ENCODE results near the gene POLR1C. TPM values are rescaled to one million over a fixed set of nuclear protein-coding genes. Genes with fewer than 3 reads are reported as not detected.

POLR1C gene
- total RNA-seq, 1 donor = 28.6 TPM

GRCh38 chr6:43481075-43481474, 35.8 kb upstream of the POLR1C start:
- no peak for DNase-seq (ENCODE audit: insufficient read length, low spot score, missing footprints)
- H3K79me2 ChIP-seq (ENCODE audit: insufficient read depth, low read length) = peaks cover 70% of the 10 kb centered on the region
- H3K4me1 ChIP-seq (ENCODE audit: insufficient read depth, low read length) = peaks cover 13% of the 10 kb centered on the region
- no peaks in the 10 kb centered on the region for H3K9me3 ChIP-seq (ENCODE audit: low read depth, low read length)
- no peak overlapping the region for H3K4me2 ChIP-seq (ENCODE audit: insufficient read depth, low read length)
- TF ChIP-seq CTCF (IDR thresholded peaks at IDR 0.05; ENCODE audit: extremely low read depth, low read depth, low read length) = no peak
- H3K27me3 ChIP-seq (ENCODE audit: insufficient read depth, low read length) = no peaks in the 10 kb centered on the region
- H3K27ac ChIP-seq (ENCODE audit: low read depth, low read length) = no peak overlapping the region
- H3K4me3 ChIP-seq (ENCODE audit: insufficient read depth, low read length) = no peak overlapping the region
- peaks cover 3% of the 10 kb centered on the region for H3K36me3 ChIP-seq (ENCODE audit: insufficient read depth, low read length)
- H4K20me1 ChIP-seq (ENCODE audit: insufficient read depth, low read length) = peaks cover 22% of the 10 kb centered on the region
- no peak overlapping the region for H2AFZ ChIP-seq (ENCODE audit: low read length)

GRCh38 chr6:43481591-43482236, 35.2 kb upstream of the POLR1C start:
- Histone ChIP-seq H3K4me3 (ENCODE audit: insufficient read depth, low read length) (no peak overlapping the region), H3K79me2 (ENCODE audit: insufficient read depth, low read length) (peaks cover 72% of the 10 kb centered on the region), H3K36me3 (ENCODE audit: insufficient read depth, low read length) (peaks cover 3% of the 10 kb centered on the region)

GRCh38 chr6:43488667-43489276, 28.1 kb upstream of the POLR1C start:
- Histone ChIP-seq H3K4me2 (ENCODE audit: insufficient read depth, low read length) (no peak overlapping the region), H3K27ac (ENCODE audit: low read depth, low read length) (no peak overlapping the region)
- peak; percentile 78 for DNase-seq (ENCODE audit: insufficient read length, low spot score, missing footprints)

More at GRCh38 chr6:43481591-43482236, 35.2 kb upstream of the POLR1C start:
- H3K4me1 ChIP-seq (ENCODE audit: insufficient read depth, low read length) = peaks cover 13% of the 10 kb centered on the region
- no peaks in the 10 kb centered on the region for H3K9me3 ChIP-seq (ENCODE audit: low read depth, low read length)
- TF ChIP-seq CTCF (IDR thresholded peaks at IDR 0.05; ENCODE audit: extremely low read depth, low read depth, low read length) = no peak
- H3K27me3 ChIP-seq (ENCODE audit: insufficient read depth, low read length) = no peaks in the 10 kb centered on the region
- no peak overlapping the region for H2AFZ ChIP-seq (ENCODE audit: low read length)
- H3K4me2 ChIP-seq (ENCODE audit: insufficient read depth, low read length) = no peak overlapping the region
- H3K27ac ChIP-seq (ENCODE audit: low read depth, low read length) = no peak overlapping the region
- H4K20me1 ChIP-seq (ENCODE audit: insufficient read depth, low read length) = peaks cover 24% of the 10 kb centered on the region
- no peak for DNase-seq (ENCODE audit: insufficient read length, low spot score, missing footprints)

More at GRCh38 chr6:43488667-43489276, 28.1 kb upstream of the POLR1C start:
- Histone ChIP-seq H2AFZ (ENCODE audit: low read length) (no peak overlapping the region), H3K79me2 (ENCODE audit: insufficient read depth, low read length) (peaks cover 48% of the 10 kb centered on the region), H3K9me3 (ENCODE audit: low read depth, low read length) (no peaks in the 10 kb centered on the region), H3K4me3 (ENCODE audit: insufficient read depth, low read length) (no peak overlapping the region), H3K27me3 (ENCODE audit: insufficient read depth, low read length) (no peaks in the 10 kb centered on the region), H3K4me1 (ENCODE audit: insufficient read depth, low read length) (peaks cover 27% of the 10 kb centered on the region), H4K20me1 (ENCODE audit: insufficient read depth, low read length) (peaks cover 45% of the 10 kb centered on the region), H3K36me3 (ENCODE audit: insufficient read depth, low read length) (no peaks in the 10 kb centered on the region)
- no peak for TF ChIP-seq CTCF (IDR thresholded peaks at IDR 0.05; ENCODE audit: extremely low read depth, low read depth, low read length)
